HUDEP-2 (cell line): Measurements from ENCODE around the gene ARHGAP31.
"Not testable (repeated sequence)": the region's sequence is repeated elsewhere in the genome, so short reads cannot be mapped to it uniquely, and the experiment has no call there.

Source experiments
- DNase-seq, 76 experiments: peaks; one replicate each; lab custom pipeline; 2025; ENCODE audit not compliant: unreplicated experiment in 76 of 76; lab: John Stamatoyannopoulos, UW

ARHGAP31 gene

GRCh38 chr3:119371786-119372185 lies 77.6 kb downstream of the ARHGAP31 start:
- not testable (repeated sequence) for DNase-seq

GRCh38 chr3:119375106-119375505 lies 80.9 kb downstream of the ARHGAP31 start:
- no peak for DNase-seq

GRCh38 chr3:119375510-119375909 lies 81.3 kb downstream of the ARHGAP31 start:
- DNase-seq: no peak

GRCh38 chr3:119376758-119377157 lies 82.6 kb downstream of the ARHGAP31 start:
- no peak for DNase-seq

GRCh38 chr3:119378259-119378803 lies 84.1 kb downstream of the ARHGAP31 start:
- DNase-seq: no peak

- DNase-seq: peak in 14 of 76 experiments; percentile 2 to 24 (median 6)
Observed at GRCh38 chr3:119380697-119381096, 86.5 kb downstream of the ARHGAP31 start.

- no peak for DNase-seq
Observed at GRCh38 chr3:119382134-119382533, 88.0 kb downstream of the ARHGAP31 start.

- peak in 1 of 76 experiments; percentile 16 for DNase-seq
Observed at GRCh38 chr3:119388577-119388976, 94.4 kb downstream of the ARHGAP31 start.

GRCh38 chr3:119395923-119396358 lies 101.8 kb downstream of the ARHGAP31 start:
- no peak for DNase-seq

GRCh38 chr3:119396870-119397269 lies 102.7 kb downstream of the ARHGAP31 start:
- DNase-seq: no peak

GRCh38 chr3:119400466-119400865 lies 106.3 kb downstream of the ARHGAP31 start:
- no peak for DNase-seq

GRCh38 chr3:119401069-119401468 lies 106.9 kb downstream of the ARHGAP31 start:
- DNase-seq: no peak

GRCh38 chr3:119401503-119402440 lies 107.6 kb downstream of the ARHGAP31 start:
- DNase-seq: no peak

GRCh38 chr3:119402791-119403190 lies 108.6 kb downstream of the ARHGAP31 start:
- no peak for DNase-seq

- no peak for DNase-seq
Observed at GRCh38 chr3:119403201-119403600, 109.0 kb downstream of the ARHGAP31 start.

GRCh38 chr3:119405315-119405714 lies 111.1 kb downstream of the ARHGAP31 start:
- DNase-seq: no peak

GRCh38 chr3:119408243-119408950 lies 114.2 kb downstream of the ARHGAP31 start:
- no peak for DNase-seq

- DNase-seq: no peak
Observed at GRCh38 chr3:119409844-119410243, 115.7 kb downstream of the ARHGAP31 start.

GRCh38 chr3:119413603-119414280 lies 119.6 kb downstream of the ARHGAP31 start:
- no peak for DNase-seq

- DNase-seq: no peak
Observed at GRCh38 chr3:119416873-119417272, 122.7 kb downstream of the ARHGAP31 start.
